Astrocyte of the cerebellum (primary cell): Measurements from ENCODE around the gene PITPNM1.
"Not testable (repeated sequence)": the region's sequence is repeated elsewhere in the genome, so short reads cannot be mapped to it uniquely, and the experiment has no call there.

Experiments
- DNase-seq: peaks from one replicate; pipeline ENCODE4 v3.0.0-alpha.2; 2011; ENCODE audit warnings: low read depth
- H3K4me3 ChIP-seq: 2 replicates; pipeline ENCODE4 v1.5.1; 2011; ENCODE audit warnings: mild to moderate bottlenecking, low read depth, low read length, moderate library complexity
- in situ Hi-C: cut with HindIII; loops from 2 replicates; pipeline ENCODE4 v1.10.0; 2017; ENCODE audit warnings: low sequenced_read_pairs
- TF ChIP-seq, protein P1 (sequence below): IDR thresholded peaks from 2 replicates; pipeline ENCODE4 v1.5.1; 2012; ENCODE audit warnings: low read length, low read depth, moderate library complexity, mild to moderate bottlenecking; ENCODE audit errors: missing control alignments

The PITPNM1 gene

DNA sequence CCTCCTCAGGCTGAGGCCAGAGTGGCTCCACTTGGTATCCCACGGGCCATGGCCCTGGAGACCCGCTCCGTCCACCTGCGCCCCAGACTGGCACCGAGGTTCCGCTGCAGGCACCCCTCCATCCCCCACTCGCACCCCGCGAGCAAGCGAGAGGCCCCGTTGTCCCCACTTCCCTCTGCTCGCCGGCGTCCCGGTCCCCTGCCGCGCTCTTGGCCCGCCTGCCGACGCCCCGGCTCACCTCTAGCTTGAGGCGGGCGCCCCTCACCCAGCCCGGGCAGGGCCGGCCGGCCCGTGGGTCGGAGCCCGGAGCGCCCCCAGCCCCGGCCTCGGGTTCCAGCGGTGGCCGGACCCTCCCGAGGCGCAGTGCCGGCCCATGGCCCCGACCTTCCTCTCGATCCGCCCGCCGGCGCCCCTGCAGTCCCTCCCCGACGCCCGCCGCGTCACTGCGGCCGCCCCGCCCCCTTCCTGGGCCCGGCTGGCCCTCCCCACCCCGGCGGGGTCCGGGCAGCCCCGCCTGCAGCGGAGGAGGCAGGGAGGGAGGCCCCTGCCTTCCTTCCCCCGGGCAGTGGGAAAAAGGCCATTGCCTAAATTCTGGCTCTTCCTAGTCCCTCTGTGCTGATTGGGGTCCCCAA lies at the start of gene PITPNM1:
TSS of gene PITPNM1 (minus strand) at position 414 of the 632 bp plus-strand sequence. CDS start 1,183 bp downstream, outside the sequence.
- in situ Hi-C loops, result no loop called here
- no peak for DNase-seq

DNA sequence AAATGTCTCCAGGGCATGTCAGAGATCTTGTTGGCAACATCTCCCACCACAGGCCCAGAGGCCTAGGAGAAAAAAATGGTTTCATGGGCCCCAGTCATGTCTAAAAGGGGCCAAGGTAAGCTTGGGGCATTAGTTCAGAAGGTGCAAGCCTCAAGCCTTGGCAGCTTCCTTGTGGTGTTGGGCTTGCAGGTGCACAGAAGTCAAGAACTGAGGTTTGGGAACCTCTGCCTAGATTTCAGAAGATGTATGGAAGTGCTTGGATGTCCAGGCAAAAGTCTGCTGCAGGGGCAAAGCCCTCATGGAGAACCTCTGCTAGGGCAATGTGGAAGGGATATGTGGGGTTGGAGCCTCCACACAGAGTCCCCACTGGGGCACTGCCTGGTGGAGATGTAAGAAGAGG lies 46.5 kb upstream of the PITPNM1 start:
- DNase-seq, H3K4me3 ChIP-seq, in situ Hi-C loops: not testable (repeated sequence)

More for the DNA sequence above, at the start of gene PITPNM1:
- TF ChIP-seq, protein P1, sequence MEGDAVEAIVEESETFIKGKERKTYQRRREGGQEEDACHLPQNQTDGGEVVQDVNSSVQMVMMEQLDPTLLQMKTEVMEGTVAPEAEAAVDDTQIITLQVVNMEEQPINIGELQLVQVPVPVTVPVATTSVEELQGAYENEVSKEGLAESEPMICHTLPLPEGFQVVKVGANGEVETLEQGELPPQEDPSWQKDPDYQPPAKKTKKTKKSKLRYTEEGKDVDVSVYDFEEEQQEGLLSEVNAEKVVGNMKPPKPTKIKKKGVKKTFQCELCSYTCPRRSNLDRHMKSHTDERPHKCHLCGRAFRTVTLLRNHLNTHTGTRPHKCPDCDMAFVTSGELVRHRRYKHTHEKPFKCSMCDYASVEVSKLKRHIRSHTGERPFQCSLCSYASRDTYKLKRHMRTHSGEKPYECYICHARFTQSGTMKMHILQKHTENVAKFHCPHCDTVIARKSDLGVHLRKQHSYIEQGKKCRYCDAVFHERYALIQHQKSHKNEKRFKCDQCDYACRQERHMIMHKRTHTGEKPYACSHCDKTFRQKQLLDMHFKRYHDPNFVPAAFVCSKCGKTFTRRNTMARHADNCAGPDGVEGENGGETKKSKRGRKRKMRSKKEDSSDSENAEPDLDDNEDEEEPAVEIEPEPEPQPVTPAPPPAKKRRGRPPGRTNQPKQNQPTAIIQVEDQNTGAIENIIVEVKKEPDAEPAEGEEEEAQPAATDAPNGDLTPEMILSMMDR, result no peak
- peak within 1 kb of the TSS; percentile 56 for H3K4me3 ChIP-seq

DNA sequence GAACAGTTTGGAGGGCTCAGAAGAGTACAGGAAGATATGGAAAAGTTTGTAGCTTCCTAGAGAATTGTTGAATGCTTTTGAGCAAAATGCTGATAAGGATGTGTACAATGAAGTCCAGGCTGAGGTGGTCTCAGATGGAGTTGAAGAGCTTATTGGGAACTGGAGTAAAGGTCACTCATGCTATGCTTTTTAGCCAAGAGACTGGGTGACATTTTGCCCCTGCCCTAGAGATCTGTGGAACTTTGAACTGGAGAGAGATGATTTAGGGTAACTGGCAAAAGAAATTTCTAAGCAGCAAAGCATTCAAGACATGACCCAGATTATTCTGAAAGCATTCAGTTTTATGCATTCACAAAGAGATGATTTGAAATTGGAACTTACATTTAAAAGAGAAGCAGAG lies 46.0 kb upstream of the PITPNM1 start:
- TF ChIP-seq, protein P1, result no peak
- in situ Hi-C loops, result no loop called here

DNA sequence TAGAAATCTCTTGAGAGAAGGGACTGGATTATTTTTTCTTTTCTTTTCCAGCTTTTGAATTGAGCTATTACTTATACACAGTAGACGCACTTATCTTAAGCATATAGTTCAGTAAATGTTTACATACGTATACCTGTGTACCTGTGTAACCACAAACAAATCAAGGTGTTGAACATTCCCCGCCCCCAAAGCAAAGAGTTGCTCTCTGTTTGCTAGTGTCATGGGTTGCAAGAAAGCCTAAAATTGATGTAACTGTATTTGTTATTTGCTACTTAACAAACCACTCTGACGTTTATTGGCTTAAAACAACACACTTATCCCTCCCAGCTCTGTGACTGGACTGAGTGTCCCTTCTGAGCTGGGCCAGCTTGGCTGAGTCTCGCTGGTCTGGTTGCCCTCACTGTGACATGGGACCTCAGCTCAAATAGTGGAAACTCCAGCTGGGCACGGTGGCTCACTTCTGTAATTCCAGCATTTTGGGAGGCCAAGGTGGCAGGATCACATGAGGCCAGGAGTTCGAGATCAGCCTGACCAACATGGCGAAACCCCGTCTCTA lies 43.5 kb upstream of the PITPNM1 start:
- no peak overlapping the region for H3K4me3 ChIP-seq
- no peak for DNase-seq
- TF ChIP-seq, protein P1, result no peak
- in situ Hi-C loops, result no loop called here

More for the DNA sequence above, 46.0 kb upstream of the PITPNM1 start:
- no peak overlapping the region for H3K4me3 ChIP-seq
- DNase-seq, result no peak

DNA sequence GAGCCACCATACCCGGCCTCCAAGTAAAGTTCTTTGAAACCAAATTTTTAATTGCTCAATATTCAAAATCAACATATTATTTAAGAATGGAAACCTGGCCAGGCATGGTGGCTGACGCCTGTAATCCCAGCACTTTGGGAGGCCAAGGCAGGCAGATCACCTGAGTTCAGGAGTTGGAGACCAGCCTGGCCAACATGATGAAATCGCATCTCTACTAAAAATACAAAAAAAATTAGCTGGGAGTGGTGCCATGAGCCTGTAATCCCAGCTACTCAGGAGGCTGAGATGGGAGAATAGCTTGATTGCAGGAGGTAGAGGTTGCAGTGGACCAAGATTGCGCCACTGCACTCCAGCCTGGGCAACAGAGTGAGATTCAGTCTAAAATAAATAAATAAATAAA lies 42.9 kb upstream of the PITPNM1 start:
- in situ Hi-C loops, H3K4me3 ChIP-seq, DNase-seq: not testable (repeated sequence)

DNA sequence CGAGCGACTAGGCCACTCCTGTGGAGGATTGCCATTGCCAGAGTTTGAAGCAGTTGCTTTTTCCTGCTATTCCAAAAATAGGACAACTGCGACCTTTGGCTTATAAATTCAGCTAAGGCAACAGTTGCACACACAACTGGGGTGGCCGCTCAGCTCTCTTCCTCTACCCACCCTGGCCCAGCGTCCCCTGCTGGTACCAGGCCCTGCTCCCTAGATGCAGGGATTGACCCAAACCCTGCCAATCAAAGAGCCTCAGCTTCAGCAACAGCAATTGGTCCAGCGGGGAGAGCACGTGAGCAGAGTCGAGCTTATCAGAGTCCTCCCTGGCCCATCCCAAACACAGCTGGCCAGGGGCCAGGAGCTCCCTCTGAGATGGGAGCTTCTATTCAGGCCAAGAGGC lies 40.1 kb upstream of the PITPNM1 start:
- in situ Hi-C loops, result no loop called here
- no peak for DNase-seq
- TF ChIP-seq, protein P1, result no peak
- no peak overlapping the region for H3K4me3 ChIP-seq

DNA sequence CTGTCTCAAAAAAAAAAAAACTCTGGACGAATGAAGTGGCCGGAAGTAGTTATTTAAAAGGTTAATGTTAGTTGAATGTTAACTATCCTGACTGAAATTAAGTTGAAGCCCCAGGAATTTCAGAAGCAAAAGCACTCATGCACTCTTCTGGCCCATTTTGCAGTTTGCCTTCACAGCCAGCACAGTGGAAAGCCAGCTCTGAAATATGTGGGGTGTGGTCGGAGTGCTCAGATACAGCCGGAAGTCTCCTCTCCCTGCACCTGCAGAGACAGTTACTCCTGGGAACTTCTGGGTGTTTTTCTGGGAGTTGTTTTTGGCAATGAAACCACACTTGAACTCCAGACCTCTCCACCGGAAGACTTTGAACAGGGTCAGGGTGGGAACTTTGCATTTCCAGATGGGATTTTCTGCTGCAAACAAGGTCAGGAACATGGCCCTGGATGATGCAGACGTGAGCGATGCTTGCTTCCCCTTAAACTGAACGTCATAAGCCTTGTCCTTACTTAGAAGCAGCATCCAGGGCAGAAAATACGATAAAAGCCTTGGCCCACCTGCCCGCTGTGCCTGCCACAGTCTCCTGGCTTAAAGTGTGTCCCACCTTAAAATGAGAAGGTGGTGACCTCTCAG lies 39.6 kb upstream of the PITPNM1 start:
- in situ Hi-C loops, result no loop called here
- DNase-seq, result no peak
- no peak overlapping the region for H3K4me3 ChIP-seq
- TF ChIP-seq, protein P1, result no peak
